Activated CD8-positive, alpha-beta T cell treated with anti-CD3 and anti-CD28 coated beads, Interleukin-2, amount 10 ng/mL, durations not matched to agents 7 days and 5 days (primary cell): ENCODE results near the gene CFAP221. TPM values are rescaled to one million over a fixed set of nuclear protein-coding genes. Genes with fewer than 3 reads are reported as not detected.

Source experiments
- ATAC-seq: fragments of 150-1000 bp; cut with Tn5 transposase; one replicate; pipeline ENCODE4 v1.10.0; 2021; ENCODE audit warnings: moderate library complexity
- CTCF ChIA-PET: fragments of 350-600 bp; sonication (Branson Sonifier 250); formaldehyde crosslinking; loops from one replicate; lab custom pipeline; 2021; ENCODE audit warnings: antibody characterized with exemption; lab: Charles Lee
- POLR2A ChIA-PET: fragments of 350-600 bp; sonication (Branson Sonifier 250); formaldehyde crosslinking; loops from one replicate; lab custom pipeline; 2021; ENCODE audit warnings: antibody characterized with exemption; lab: Charles Lee
- DNase-seq: peaks from one replicate; pipeline ENCODE4 v3.0.0-alpha.2; 2020
- H3K27ac Mint-ChIP-seq: one replicate; pipeline ENCODE4 v1.8.0; 2021; ENCODE audit warnings: mild to moderate bottlenecking, mixed read lengths
- H3K27me3 Mint-ChIP-seq: one replicate; pipeline ENCODE4 v1.8.0; 2021; ENCODE audit warnings: low read depth, mixed read lengths
- H3K36me3 Mint-ChIP-seq: one replicate; pipeline ENCODE4 v1.8.0; 2021; ENCODE audit warnings: low read depth, mixed read lengths
- H3K4me1 Mint-ChIP-seq: one replicate; pipeline ENCODE4 v1.8.0; 2021; ENCODE audit warnings: low read depth, mixed read lengths
- H3K4me3 Mint-ChIP-seq: one replicate; pipeline ENCODE4 v1.8.0; 2021; ENCODE audit warnings: mild to moderate bottlenecking, mixed read lengths
- H3K9me3 Mint-ChIP-seq: one replicate; pipeline ENCODE4 v1.8.0; 2022; ENCODE audit warnings: mixed read lengths; ENCODE audit not compliant: insufficient read depth
- total RNA-seq, 2 experiments: library from RNA; stranded (reverse); gene quantifications; one replicate each; pipeline ENCODE4 v1.2.3, GENCODE V29; 2021

The CFAP221 gene
- total RNA-seq, 2 experiments from 2014 or later = not detected

GRCh38 chr2:119630121-119630520 is 85.9 kb downstream of the CFAP221 start:
- H3K27ac Mint-ChIP-seq = no peak overlapping the region
- H3K27me3 Mint-ChIP-seq = peaks cover 16% of the 10 kb centered on the region
- H3K36me3 Mint-ChIP-seq = no peaks in the 10 kb centered on the region
- ATAC-seq (no peak), DNase-seq (no peak)
- H3K9me3 Mint-ChIP-seq = no peaks in the 10 kb centered on the region
- H3K4me3 Mint-ChIP-seq = no peak overlapping the region
- ChIA-PET CTCF (interaction anchor here (1.9 kb wide), 1 partner anchor 11 kb away, joined by 10 read pairs; no protein-coding TSS in a partner anchor), POLR2A (interaction anchor here (0.6 kb wide), 1 partner anchor 165 kb away, joined by 4 read pairs; no protein-coding TSS in a partner anchor)
- no peaks in the 10 kb centered on the region for H3K4me1 Mint-ChIP-seq

GRCh38 chr2:119637371-119637770 is 93.1 kb downstream of the CFAP221 start:
- ChIA-PET POLR2A (no interaction called here), CTCF (interaction anchor here (0.9 kb wide), 1 partner anchor 21 kb away, joined by 3 read pairs; no protein-coding TSS in a partner anchor)
- H3K4me3 Mint-ChIP-seq = no peak overlapping the region
- H3K4me1 Mint-ChIP-seq = peaks cover 2% of the 10 kb centered on the region
- H3K36me3 Mint-ChIP-seq = no peaks in the 10 kb centered on the region
- no peak for DNase-seq
- H3K27ac Mint-ChIP-seq = no peak overlapping the region
- no peak for ATAC-seq
- no peaks in the 10 kb centered on the region for H3K9me3 Mint-ChIP-seq
- H3K27me3 Mint-ChIP-seq = peaks cover 5% of the 10 kb centered on the region

GRCh38 chr2:119638246-119638645 is 94.0 kb downstream of the CFAP221 start:
- Mint-ChIP-seq H3K9me3 (no peaks in the 10 kb centered on the region), H3K27ac (no peak overlapping the region), H3K36me3 (no peaks in the 10 kb centered on the region), H3K27me3 (peaks cover 4% of the 10 kb centered on the region), H3K4me3 (no peak overlapping the region), H3K4me1 (peaks cover 2% of the 10 kb centered on the region)
- no peak for DNase-seq
- ChIA-PET POLR2A (no interaction called here), CTCF (interaction anchor here (0.9 kb wide), 1 partner anchor 20 kb away, joined by 3 read pairs; no protein-coding TSS in a partner anchor)
- no peak for ATAC-seq

GRCh38 chr2:119638685-119639554 is 94.7 kb downstream of the CFAP221 start:
- Mint-ChIP-seq H3K36me3 (no peaks in the 10 kb centered on the region), H3K4me1 (peaks cover 2% of the 10 kb centered on the region), H3K27me3 (peaks cover 4% of the 10 kb centered on the region), H3K27ac (no peak overlapping the region), H3K4me3 (no peak overlapping the region), H3K9me3 (no peaks in the 10 kb centered on the region)
- POLR2A ChIA-PET = interaction anchor here (0.5 kb wide), 1 partner anchor 594 kb away, joined by 3 read pairs; no protein-coding TSS in a partner anchor
- ATAC-seq (no peak), DNase-seq (no peak)
- CTCF ChIA-PET = interaction anchor here (4.4 to 4.5 kb wide), 2 partner anchors 18 to 537 kb away, joined by 24 to 44 read pairs; no protein-coding TSS in a partner anchor

- POLR2A ChIA-PET = interaction anchor here (1.6 kb wide), 1 partner anchor 535 kb away, joined by 7 read pairs; no protein-coding TSS in a partner anchor
- DNase-seq (peak; percentile 79), ATAC-seq (peak; percentile 97)
- no peak overlapping the region for H3K4me3 Mint-ChIP-seq
- peaks cover 2% of the 10 kb centered on the region for H3K4me1 Mint-ChIP-seq
- CTCF ChIA-PET = interaction anchor here (0.7 to 4.5 kb wide), 22 partner anchors 8 to 671 kb away, joined by 3 to 44 read pairs (median 4); partner anchors contain the start of gene TMEM177
- no peak overlapping the region for H3K27ac Mint-ChIP-seq
- H3K9me3 Mint-ChIP-seq = no peaks in the 10 kb centered on the region
- no peaks in the 10 kb centered on the region for H3K36me3 Mint-ChIP-seq
- peaks cover 3% of the 10 kb centered on the region for H3K27me3 Mint-ChIP-seq
Observed at GRCh38 chr2:119641562-119642258, 97.5 kb downstream of the CFAP221 start.

GRCh38 chr2:119644186-119644585 is 99.9 kb downstream of the CFAP221 start:
- H3K36me3 Mint-ChIP-seq = no peaks in the 10 kb centered on the region
- ATAC-seq (no peak), DNase-seq (no peak)
- peaks cover 2% of the 10 kb centered on the region for H3K4me1 Mint-ChIP-seq
- ChIA-PET CTCF (no interaction called here), POLR2A (no interaction called here)
- peaks cover 10% of the 10 kb centered on the region for H3K27me3 Mint-ChIP-seq
- no peak overlapping the region for H3K4me3 Mint-ChIP-seq
- no peaks in the 10 kb centered on the region for H3K9me3 Mint-ChIP-seq
- H3K27ac Mint-ChIP-seq = no peak overlapping the region

- H3K36me3 Mint-ChIP-seq = no peaks in the 10 kb centered on the region
- peaks cover 10% of the 10 kb centered on the region for H3K27me3 Mint-ChIP-seq
- ATAC-seq (no peak), DNase-seq (no peak)
- no peak overlapping the region for H3K4me3 Mint-ChIP-seq
- ChIA-PET CTCF (no interaction called here), POLR2A (no interaction called here)
- H3K4me1 Mint-ChIP-seq = peaks cover 2% of the 10 kb centered on the region
- H3K9me3 Mint-ChIP-seq = no peaks in the 10 kb centered on the region
- no peak overlapping the region for H3K27ac Mint-ChIP-seq
Observed at GRCh38 chr2:119645173-119645855, 101.1 kb downstream of the CFAP221 start.

GRCh38 chr2:119646149-119646548 is 101.9 kb downstream of the CFAP221 start:
- CTCF ChIA-PET = no interaction called here
- Mint-ChIP-seq H3K4me3 (no peak overlapping the region), H3K27me3 (peaks cover 14% of the 10 kb centered on the region), H3K4me1 (peaks cover 2% of the 10 kb centered on the region), H3K9me3 (no peaks in the 10 kb centered on the region), H3K27ac (no peak overlapping the region), H3K36me3 (no peaks in the 10 kb centered on the region)
- ATAC-seq (no peak), DNase-seq (no peak)
- POLR2A ChIA-PET = no interaction called here

GRCh38 chr2:119647440-119648169 is 103.4 kb downstream of the CFAP221 start:
- H3K9me3 Mint-ChIP-seq = no peaks in the 10 kb centered on the region
- H3K4me1 Mint-ChIP-seq = no peaks in the 10 kb centered on the region
- no peak overlapping the region for H3K27ac Mint-ChIP-seq
- no peak for ATAC-seq
- ChIA-PET POLR2A (no interaction called here), CTCF (interaction anchor here (1.1 to 1.2 kb wide), 2 partner anchors 13 to 30 kb away, joined by 4 read pairs; no protein-coding TSS in a partner anchor)
- no peak overlapping the region for H3K4me3 Mint-ChIP-seq
- peaks cover 21% of the 10 kb centered on the region for H3K27me3 Mint-ChIP-seq
- no peak for DNase-seq
- no peaks in the 10 kb centered on the region for H3K36me3 Mint-ChIP-seq

GRCh38 chr2:119649364-119649917 is 105.2 kb downstream of the CFAP221 start:
- H3K27me3 Mint-ChIP-seq = peaks cover 21% of the 10 kb centered on the region
- no peaks in the 10 kb centered on the region for H3K36me3 Mint-ChIP-seq
- ChIA-PET POLR2A (no interaction called here), CTCF (interaction anchor here (1.3 to 1.4 kb wide), 2 partner anchors 7 to 11 kb away, joined by 3 to 4 read pairs; no protein-coding TSS in a partner anchor)
- no peaks in the 10 kb centered on the region for H3K9me3 Mint-ChIP-seq
- DNase-seq (no peak), ATAC-seq (no peak)
- H3K4me1 Mint-ChIP-seq = no peaks in the 10 kb centered on the region
- no peak overlapping the region for H3K27ac Mint-ChIP-seq
- no peak overlapping the region for H3K4me3 Mint-ChIP-seq
